GM19468 (cell line): ENCODE results near the gene UNC5A.

Experiments used
- ATAC-seq: cut with Tn5 transposase; IDR thresholded peaks from one replicate; pipeline ENCODE4 v1.9.1; 2021; ENCODE audit warnings: mild to moderate bottlenecking, moderate library complexity, moderate number of reproducible peaks; ENCODE audit not compliant: unreplicated experiment; ENCODE audit errors: extremely low read depth

Gene UNC5A

GRCh38 chr5:176810081-176810597 lies at the start of gene UNC5A:
Gene UNC5A (plus strand): TSS chr5:176810559. CDS start chr5:176810751, 192 bp downstream.
- no peak for ATAC-seq

GRCh38 chr5:176761755-176762154 lies 48.6 kb upstream of the UNC5A start:
- ATAC-seq = no peak

- ATAC-seq = no peak
Measured at GRCh38 chr5:176762489-176762888, 47.9 kb upstream of the UNC5A start.

GRCh38 chr5:176765687-176766086 lies 44.7 kb upstream of the UNC5A start:
- ATAC-seq = no peak

- ATAC-seq = no peak
Measured at GRCh38 chr5:176768174-176768970, 42.0 kb upstream of the UNC5A start.

GRCh38 chr5:176769911-176770310 lies 40.4 kb upstream of the UNC5A start:
- ATAC-seq = no peak

- ATAC-seq = no peak
Measured at GRCh38 chr5:176770431-176770830, 39.9 kb upstream of the UNC5A start.

GRCh38 chr5:176771102-176771845 lies 39.1 kb upstream of the UNC5A start:
- no peak for ATAC-seq

GRCh38 chr5:176772271-176773210 lies 37.8 kb upstream of the UNC5A start:
- no peak for ATAC-seq

- no peak for ATAC-seq
Measured at GRCh38 chr5:176773408-176774035, 36.8 kb upstream of the UNC5A start.

GRCh38 chr5:176774216-176775171 lies 35.9 kb upstream of the UNC5A start:
- ATAC-seq = no peak

- ATAC-seq = no peak
Measured at GRCh38 chr5:176775409-176775808, 35.0 kb upstream of the UNC5A start.

- no peak for ATAC-seq
Measured at GRCh38 chr5:176776141-176776865, 34.1 kb upstream of the UNC5A start.

- no peak for ATAC-seq
Measured at GRCh38 chr5:176776916-176777315, 33.4 kb upstream of the UNC5A start.

- no peak for ATAC-seq
Measured at GRCh38 chr5:176778921-176779465, 31.4 kb upstream of the UNC5A start.

- no peak for ATAC-seq
Measured at GRCh38 chr5:176779537-176779936, 30.8 kb upstream of the UNC5A start.

GRCh38 chr5:176780176-176781053 lies 29.9 kb upstream of the UNC5A start:
- ATAC-seq = no peak
